ENCODE measurements around the gene TSHZ3.

TSHZ3 gene, protein sequence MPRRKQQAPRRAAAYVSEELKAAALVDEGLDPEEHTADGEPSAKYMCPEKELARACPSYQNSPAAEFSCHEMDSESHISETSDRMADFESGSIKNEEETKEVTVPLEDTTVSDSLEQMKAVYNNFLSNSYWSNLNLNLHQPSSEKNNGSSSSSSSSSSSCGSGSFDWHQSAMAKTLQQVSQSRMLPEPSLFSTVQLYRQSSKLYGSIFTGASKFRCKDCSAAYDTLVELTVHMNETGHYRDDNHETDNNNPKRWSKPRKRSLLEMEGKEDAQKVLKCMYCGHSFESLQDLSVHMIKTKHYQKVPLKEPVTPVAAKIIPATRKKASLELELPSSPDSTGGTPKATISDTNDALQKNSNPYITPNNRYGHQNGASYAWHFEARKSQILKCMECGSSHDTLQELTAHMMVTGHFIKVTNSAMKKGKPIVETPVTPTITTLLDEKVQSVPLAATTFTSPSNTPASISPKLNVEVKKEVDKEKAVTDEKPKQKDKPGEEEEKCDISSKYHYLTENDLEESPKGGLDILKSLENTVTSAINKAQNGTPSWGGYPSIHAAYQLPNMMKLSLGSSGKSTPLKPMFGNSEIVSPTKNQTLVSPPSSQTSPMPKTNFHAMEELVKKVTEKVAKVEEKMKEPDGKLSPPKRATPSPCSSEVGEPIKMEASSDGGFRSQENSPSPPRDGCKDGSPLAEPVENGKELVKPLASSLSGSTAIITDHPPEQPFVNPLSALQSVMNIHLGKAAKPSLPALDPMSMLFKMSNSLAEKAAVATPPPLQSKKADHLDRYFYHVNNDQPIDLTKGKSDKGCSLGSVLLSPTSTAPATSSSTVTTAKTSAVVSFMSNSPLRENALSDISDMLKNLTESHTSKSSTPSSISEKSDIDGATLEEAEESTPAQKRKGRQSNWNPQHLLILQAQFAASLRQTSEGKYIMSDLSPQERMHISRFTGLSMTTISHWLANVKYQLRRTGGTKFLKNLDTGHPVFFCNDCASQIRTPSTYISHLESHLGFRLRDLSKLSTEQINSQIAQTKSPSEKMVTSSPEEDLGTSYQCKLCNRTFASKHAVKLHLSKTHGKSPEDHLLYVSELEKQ

DNA sequence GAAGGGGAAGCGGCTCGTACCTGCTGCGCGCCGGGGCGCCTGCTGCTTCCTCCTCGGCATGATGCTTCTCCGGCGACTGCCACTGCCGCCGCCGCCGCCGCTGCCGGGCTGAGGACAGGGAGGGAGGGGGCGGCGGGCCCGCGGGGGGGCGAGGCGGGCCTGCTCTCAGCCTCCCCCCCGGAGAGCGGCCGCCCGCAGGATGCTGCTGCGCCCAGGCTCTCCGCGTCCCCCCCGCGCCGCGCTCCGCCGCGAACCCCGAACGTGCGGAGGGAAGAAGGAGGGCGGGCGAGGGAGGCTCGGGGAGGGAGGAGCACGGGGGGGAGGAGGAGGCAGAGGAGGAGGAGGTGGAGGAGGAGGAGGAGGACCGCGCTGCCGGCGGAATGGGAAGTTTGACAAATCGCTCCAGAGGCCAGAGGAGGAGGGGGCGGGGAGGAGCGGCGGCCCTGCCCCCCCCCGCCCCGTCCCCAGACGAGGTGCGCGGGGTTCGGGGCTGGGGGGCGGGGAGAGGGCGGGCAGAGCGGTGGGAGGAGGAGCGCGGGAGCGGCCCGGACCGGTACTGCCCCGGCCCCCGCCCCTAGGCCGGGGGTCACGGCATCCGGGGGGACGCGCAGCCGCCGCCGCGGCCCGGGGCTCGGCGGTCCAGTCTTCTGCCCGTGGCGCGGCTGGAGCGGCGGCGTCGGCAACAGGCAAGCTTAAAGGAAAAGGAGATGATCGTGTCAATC is at the start of gene TSHZ3:
TSS of gene TSHZ3 (minus strand) at position 277 of the 722 bp plus-strand sequence. CDS start at position 60, 217 bp downstream.
- no peak for DNase-seq (ENCODE audit: low read depth)

DNA sequence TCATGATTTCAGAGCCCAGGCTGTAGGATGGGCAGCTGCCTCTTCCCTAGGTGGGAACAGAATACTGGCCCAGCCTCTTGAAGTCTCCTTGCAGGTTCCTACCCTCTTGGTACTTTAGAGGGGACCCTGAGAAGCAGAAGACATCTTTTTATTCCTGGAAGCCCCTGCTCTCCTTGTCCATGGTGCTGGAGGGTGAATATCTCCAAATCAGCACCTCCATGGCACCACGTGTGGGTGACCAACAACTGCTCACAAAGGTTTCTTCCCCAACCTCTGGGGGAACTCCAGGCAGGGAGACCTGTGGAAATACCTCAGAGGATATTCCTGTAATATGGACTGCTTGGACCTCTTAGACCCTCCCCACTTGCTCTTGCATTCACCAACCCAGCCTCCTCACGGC is 48.1 kb upstream of the TSHZ3 start:
- no peak for DNase-seq (ENCODE audit: low read depth)

DNA sequence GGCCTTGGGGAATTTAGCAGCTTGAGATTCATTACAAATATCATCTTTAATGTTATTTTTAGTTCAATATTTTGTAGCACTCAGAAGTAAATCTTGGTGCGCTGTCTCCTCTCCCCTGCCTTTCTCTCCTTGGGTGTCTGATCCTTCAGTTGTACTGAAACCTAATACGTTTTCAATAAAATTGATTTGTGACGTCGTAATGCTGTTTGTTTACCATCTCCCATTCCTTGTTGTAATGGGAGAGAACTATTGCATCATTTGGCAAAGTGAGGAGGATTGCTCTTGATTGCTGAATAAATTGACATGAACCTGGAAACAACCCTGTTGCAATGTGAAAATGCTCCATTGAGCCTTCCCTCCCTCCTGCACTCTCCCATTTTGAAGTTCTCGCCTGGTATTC is 43.2 kb upstream of the TSHZ3 start:
- DNase-seq (ENCODE audit: low read depth), result no peak

- DNase-seq (ENCODE audit: low read depth), result no peak
These were observed 42.3 kb upstream of the TSHZ3 start for GRCh38 chr19:31391518-31391917.

DNA sequence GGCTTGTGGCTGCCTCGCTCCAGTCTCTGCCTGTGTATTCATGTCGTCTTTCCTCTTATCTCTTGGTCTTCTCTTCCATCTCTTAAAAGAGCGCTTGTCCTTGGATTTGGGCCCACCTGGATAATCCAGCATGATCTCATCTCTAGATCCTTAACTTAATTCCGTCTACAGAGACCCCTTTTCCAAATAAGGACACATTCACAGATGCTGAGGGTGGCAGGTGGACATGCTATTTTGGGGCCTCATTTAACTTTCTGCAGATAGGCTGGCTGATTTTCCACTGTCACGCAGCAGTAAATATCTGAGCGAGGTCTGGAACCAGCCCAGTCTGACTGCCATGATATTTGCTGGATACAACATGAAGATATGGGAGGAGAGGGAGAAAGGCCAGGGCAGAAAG is 41.5 kb upstream of the TSHZ3 start:
- DNase-seq (ENCODE audit: low read depth), result no peak

DNA sequence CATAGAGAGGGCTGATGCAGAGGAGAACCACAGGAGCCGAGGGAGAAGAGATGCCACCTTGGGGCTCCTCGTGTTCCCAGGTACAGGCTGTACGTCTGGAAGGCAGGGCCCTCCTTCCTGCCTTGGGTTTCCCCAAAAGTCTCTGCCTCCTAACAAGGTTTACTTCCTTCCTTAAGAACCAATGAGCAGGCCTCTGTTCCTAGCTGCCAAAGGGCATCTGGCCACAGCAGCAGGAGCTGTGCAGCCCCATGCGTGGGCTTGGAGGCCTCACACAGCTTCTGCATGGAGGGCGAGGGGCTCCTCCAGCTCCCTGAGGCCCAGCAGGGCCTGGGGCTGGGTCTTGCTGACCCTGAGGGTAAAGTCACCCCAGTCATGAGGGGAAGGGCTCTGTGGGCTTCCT is 40.6 kb upstream of the TSHZ3 start:
- DNase-seq (ENCODE audit: low read depth), result no peak

DNA sequence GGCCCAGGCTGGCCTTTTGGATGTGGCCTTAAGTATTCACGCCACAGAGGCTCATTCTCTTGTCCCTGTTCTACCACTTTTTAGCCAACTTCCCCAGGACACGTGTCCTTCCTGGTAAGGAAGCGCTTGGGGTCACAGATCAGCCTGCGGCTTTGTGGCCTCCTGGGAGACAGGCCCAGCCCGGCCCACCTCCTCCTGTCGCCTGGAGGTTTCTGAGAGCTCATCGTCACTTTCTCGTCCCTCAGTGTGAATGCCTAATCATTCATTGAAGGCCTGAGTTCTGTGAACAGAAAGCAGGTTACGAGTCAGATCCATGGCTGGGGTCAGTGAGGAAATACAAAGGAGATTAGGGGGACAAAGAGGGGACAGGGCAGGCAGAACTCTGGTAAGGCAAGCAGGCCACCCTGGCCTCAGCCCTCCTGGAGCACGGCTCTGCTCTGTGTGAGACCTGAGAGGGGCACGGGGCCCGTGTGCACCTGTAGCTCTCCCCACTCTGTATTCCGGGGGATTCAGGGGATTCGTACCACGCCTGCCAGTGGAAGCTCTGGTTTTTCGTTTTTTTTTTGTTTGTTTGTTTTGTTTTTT is 38.6 kb upstream of the TSHZ3 start:
- no peak for DNase-seq (ENCODE audit: low read depth)

DNA sequence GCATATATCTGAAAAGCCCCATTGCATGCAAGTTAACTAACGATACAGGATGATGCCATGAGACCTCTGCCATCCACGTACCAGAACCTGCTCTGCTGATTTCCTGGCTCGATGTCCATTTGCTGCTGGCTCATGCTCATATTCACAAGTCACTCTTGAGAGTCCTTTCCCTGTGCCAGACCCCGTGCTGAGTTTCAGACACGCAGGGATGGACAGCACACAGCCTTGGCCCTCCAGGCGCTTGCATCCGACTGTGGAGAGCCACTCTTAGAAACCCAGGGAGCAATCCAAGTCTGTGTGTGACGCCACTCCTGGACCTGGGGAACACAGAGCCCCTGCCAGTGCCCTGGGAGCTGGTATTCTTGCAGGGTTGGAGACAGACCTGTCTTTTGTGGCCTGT is 37.6 kb upstream of the TSHZ3 start:
- no peak for DNase-seq (ENCODE audit: low read depth)

- DNase-seq (ENCODE audit: low read depth), result no peak
These were observed 36.5 kb upstream of the TSHZ3 start for GRCh38 chr19:31385744-31386143.

- DNase-seq (ENCODE audit: low read depth), result no peak
These were observed 34.3 kb upstream of the TSHZ3 start for GRCh38 chr19:31383553-31383952.

- DNase-seq (ENCODE audit: low read depth), result no peak
These were observed 31.6 kb upstream of the TSHZ3 start for GRCh38 chr19:31380854-31381253.

- DNase-seq (ENCODE audit: low read depth), result no peak
These were observed 29.2 kb upstream of the TSHZ3 start for GRCh38 chr19:31378404-31378803.

- no peak for DNase-seq (ENCODE audit: low read depth)
These were observed 28.5 kb upstream of the TSHZ3 start for GRCh38 chr19:31377736-31378135.

- DNase-seq (ENCODE audit: low read depth), result no peak
These were observed 23.1 kb upstream of the TSHZ3 start for GRCh38 chr19:31372246-31372781.

GRCh38 chr19:31370216-31370615 is 21.0 kb upstream of the TSHZ3 start:
- no peak for DNase-seq (ENCODE audit: low read depth)

DNA sequence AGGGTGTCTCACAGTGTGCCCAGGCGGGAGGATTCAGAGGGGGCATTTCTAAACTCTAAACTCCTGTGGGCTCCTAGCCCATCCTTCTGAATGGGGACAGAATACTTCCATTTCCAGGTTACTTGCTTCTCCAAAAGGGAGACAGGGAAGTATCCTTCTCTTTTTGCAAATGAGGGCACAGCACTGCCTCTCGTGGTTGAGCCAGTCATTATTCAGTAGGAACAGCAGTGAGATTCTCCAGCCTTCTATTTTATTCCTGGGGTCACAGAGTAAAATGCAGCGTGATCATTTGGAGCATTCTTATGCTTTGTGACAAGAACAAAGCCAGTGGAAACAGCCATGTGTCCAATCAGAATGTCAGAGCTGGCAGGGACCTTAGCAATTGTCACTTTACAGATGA is 15.7 kb upstream of the TSHZ3 start:
- no peak for DNase-seq (ENCODE audit: low read depth)

- no peak for DNase-seq (ENCODE audit: low read depth)
These were observed 12.5 kb upstream of the TSHZ3 start for GRCh38 chr19:31361728-31362127.

DNA sequence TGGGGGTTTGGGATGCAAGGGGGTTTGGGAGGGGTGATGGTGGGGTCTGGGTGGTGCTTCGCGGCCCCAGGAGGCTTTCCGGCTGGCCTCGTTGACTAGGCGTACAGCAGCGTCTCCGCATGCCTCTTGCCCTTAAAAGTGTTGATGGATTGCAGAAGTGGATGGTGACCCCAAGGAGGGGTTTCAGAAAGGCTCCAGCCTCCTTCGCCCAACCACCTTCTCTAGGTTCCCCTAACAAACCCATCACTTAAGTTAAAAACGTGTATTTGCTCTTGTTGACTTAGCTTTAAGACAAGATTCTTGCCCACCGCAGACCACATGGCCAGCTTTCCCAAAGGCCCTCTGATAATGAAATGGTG is 8.1 kb upstream of the TSHZ3 start:
- DNase-seq (ENCODE audit: low read depth), result no peak

GRCh38 chr19:31356587-31357314 is 7.5 kb upstream of the TSHZ3 start:
- DNase-seq (ENCODE audit: low read depth), result peak; percentile 48

DNA sequence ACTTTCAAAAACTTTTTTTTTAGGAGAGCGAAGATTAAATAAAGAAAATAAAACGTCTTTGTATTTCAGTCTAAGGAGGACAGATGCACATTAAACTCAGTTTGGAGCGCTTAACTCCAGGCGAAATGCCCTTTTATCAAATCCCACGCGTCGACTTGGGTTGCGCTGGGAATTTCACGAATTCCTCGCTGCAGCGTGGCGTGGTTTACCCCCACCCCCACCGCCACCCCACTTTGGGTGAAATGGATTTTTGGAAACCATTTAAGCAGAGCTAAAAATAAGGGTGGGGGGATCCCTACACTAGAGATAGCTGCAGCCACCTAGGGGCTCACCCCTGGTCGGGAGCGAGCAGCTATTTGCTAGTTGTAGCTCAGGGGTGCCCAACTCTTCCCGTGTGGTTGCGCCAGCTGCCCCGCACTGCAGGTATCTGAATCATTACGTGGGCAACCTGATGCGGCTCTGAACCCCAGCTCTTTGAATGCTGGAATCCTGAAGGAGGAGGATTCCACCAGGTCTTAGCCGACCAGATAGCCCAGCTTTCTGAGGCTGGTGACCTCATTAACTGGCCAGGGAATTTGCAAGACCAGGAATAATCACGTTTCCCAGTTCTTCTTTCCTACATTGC is 6.5 kb upstream of the TSHZ3 start:
- DNase-seq (ENCODE audit: low read depth), result no peak
